GM12801 (cell line): ENCODE measurements around the gene GEMIN5.

Source experiments
- CTCF ChIP-seq: IDR thresholded peaks from one replicate; pipeline ENCODE4 v1.5.1; 2011; ENCODE audit warnings: control low read depth; ENCODE audit not compliant: insufficient read length; ENCODE audit errors: extremely low read depth

The GEMIN5 gene

GRCh38 chr5:154849791-154850201, 88.2 kb downstream of the GEMIN5 start:
- TF ChIP-seq CTCF = no peak

GRCh38 chr5:154849264-154849785, 88.7 kb downstream of the GEMIN5 start:
- TF ChIP-seq CTCF = no peak

- TF ChIP-seq CTCF = no peak
Measured at GRCh38 chr5:154844809-154845208, 93.2 kb downstream of the GEMIN5 start.

GRCh38 chr5:154842689-154843530, 95.1 kb downstream of the GEMIN5 start:
- no peak for TF ChIP-seq CTCF

GRCh38 chr5:154841273-154841661, 96.7 kb downstream of the GEMIN5 start:
- TF ChIP-seq CTCF = no peak

- TF ChIP-seq CTCF = no peak
Measured at GRCh38 chr5:154840435-154841272, 97.4 kb downstream of the GEMIN5 start.
